K562 (cell line): ENCODE results near the gene SERPINB4. TPM values are rescaled to one million over a fixed set of nuclear protein-coding genes. Genes with fewer than 3 reads are reported as not detected.

Experiments
- ATAC-seq: fragments of 200-7000 bp; cut with Tn5 transposase; 3 replicates; pipeline ENCODE4 v1.9.1; 2020; ENCODE audit warnings: moderate library complexity
- BruUV-seq: library from RNA; stranded (reverse); fragments of 400-500 nt; replicated peaks from 2 replicates; lab custom pipeline; 2021; lab: Mats Ljungman, UMichigan
- CTCF ChIA-PET: fragments of 300-600 bp; formaldehyde crosslinking; extraction: SDS; loops from one replicate; lab custom pipeline; 2021; ENCODE audit warnings: low intra/inter-chr PET ratio; lab: Yijun Ruan, JAX
- POLR2A ChIA-PET: fragments of 300-600, 350-650 bp; sonication (Branson Sonifier 250); formaldehyde crosslinking; extraction: SDS; loops from one replicate; lab custom pipeline; 2021; ENCODE audit warnings: antibody characterized with exemption, inconsistent platforms; lab: Yijun Ruan, JAX
- DNase-seq, 4 experiments: peaks; one replicate each; pipeline versions ENCODE4 v3.0.0 to v3.0.0-alpha.2; 2011 to 2018; ENCODE audit warnings: low spot score in 3 of 4, mixed read lengths in 3 of 4; ENCODE audit errors: extremely low read depth in 1 of 4
- FAIRE-seq: peaks from 2 replicates; lab custom pipeline; 2011; peaks lifted over from hg19 to GRCh38; lab: Jason Lieb, UNC
- H2AFZ ChIP-seq: 2 replicates; pipeline ENCODE4 v1.6.0; 2011; ENCODE audit warnings: low read depth, low read length, control low read depth, inconsistent platforms
- H3K27ac ChIP-seq: fragments of 200-600 bp; 3 replicates; pipeline ENCODE4 v1.8.0; 2011; ENCODE audit warnings: low read depth, mild to moderate bottlenecking, control low read depth, inconsistent platforms, low read length, moderate library complexity, mixed read lengths; ENCODE audit errors: extremely low read depth
- H3K27me3 ChIP-seq, 2 experiments: fragments of 300-600 bp in 1 of 2; 2 replicates in 1 of 2; 3 replicates in 1 of 2; pipeline versions ENCODE4 v1.6.0 to v1.8.0; 2011; ENCODE audit warnings: inconsistent platforms in 2 of 2, low read length in 2 of 2, mild to moderate bottlenecking in 1 of 2, mixed read lengths in 1 of 2, moderate library complexity in 1 of 2; ENCODE audit not compliant: control insufficient read depth in 2 of 2, insufficient read depth in 2 of 2
- H3K36me3 ChIP-seq: fragments of 300-600 bp; 3 replicates; pipeline ENCODE4 v1.8.0; 2011; ENCODE audit warnings: mild to moderate bottlenecking, low read length, inconsistent platforms; ENCODE audit not compliant: control insufficient read depth, insufficient read depth
- H3K4me1 ChIP-seq, 2 experiments: fragments of 200-600 bp in 1 of 2; replicated peaks in 1 of 2; 2 replicates in 1 of 2; 3 replicates in 1 of 2; pipeline versions ENCODE4 v1.5.1 to v1.8.0; 2011; ENCODE audit warnings: inconsistent platforms in 2 of 2, low read length in 2 of 2, mild to moderate bottlenecking in 1 of 2, mixed read lengths in 1 of 2, moderate library complexity in 1 of 2; ENCODE audit not compliant: control insufficient read depth in 2 of 2, insufficient read depth in 2 of 2
- H3K4me2 ChIP-seq: 2 replicates; pipeline ENCODE4 v1.6.1; 2011; ENCODE audit warnings: low read length, control low read depth, inconsistent platforms, mixed read lengths; ENCODE audit not compliant: insufficient read depth
- H3K4me3 ChIP-seq: fragments of 200-600 bp; sonication (generic), shearing (Covaris generic); 2 replicates; pipeline ENCODE4 v1.5.1; 2016; ENCODE audit warnings: control low read depth, inconsistent platforms
- H3K79me2 ChIP-seq: fragments of 200-600 bp; 3 replicates; pipeline ENCODE4 v1.8.0; 2011; ENCODE audit warnings: low read length, inconsistent platforms; ENCODE audit not compliant: control insufficient read depth, insufficient read depth
- H3K9ac ChIP-seq, 2 experiments: 2 replicates each; pipeline versions ENCODE4 v1.6.0 to v1.6.1; 2011; ENCODE audit warnings: low read depth in 2 of 2, low read length in 2 of 2, control low read depth in 1 of 2, inconsistent platforms in 1 of 2, mild to moderate bottlenecking in 1 of 2, mixed read lengths in 1 of 2; ENCODE audit not compliant: insufficient read depth in 1 of 2
- H3K9me1 ChIP-seq: one replicate; pipeline ENCODE4 v1.6.0; 2011; ENCODE audit warnings: inconsistent platforms, mild to moderate bottlenecking, low read length, moderate library complexity; ENCODE audit not compliant: control insufficient read depth, insufficient read depth
- H3K9me3 ChIP-seq: replicated peaks from 2 replicates; pipeline ENCODE4 v1.5.1; 2011; ENCODE audit warnings: low read depth, low read length, inconsistent platforms; ENCODE audit not compliant: control insufficient read depth, insufficient read depth
- H4K20me1 ChIP-seq: replicated peaks from 2 replicates; pipeline ENCODE4 v1.6.1; 2011; ENCODE audit warnings: low read length, inconsistent platforms, mixed read lengths; ENCODE audit not compliant: control insufficient read depth, insufficient read depth
- BRF1 ChIP-seq: IDR thresholded peaks from 3 replicates; pipeline ENCODE4 v1.6.1; 2011; ENCODE audit warnings: borderline replicate concordance, mild to moderate bottlenecking; ENCODE audit not compliant: insufficient read length; ENCODE audit errors: extremely low read depth
- CSDE1 ChIP-seq, 2 experiments: fragments of 450-650 bp; IDR thresholded peaks; 2 replicates each; pipeline ENCODE4 v1.6.1; 2016; ENCODE audit warnings: mild to moderate bottlenecking in 1 of 2
- E2F6 ChIP-seq, 2 experiments: IDR thresholded peaks; 2 replicates each; pipeline ENCODE4 v1.6.1; 2011; ENCODE audit warnings: borderline replicate concordance in 1 of 2, control low read depth in 1 of 2, low read depth in 1 of 2, low read length in 1 of 2, mild to moderate bottlenecking in 1 of 2, mixed read lengths in 1 of 2, moderate library complexity in 1 of 2; ENCODE audit not compliant: insufficient read depth in 1 of 2, insufficient read length in 1 of 2, poor library complexity in 1 of 2, severe bottlenecking in 1 of 2; ENCODE audit errors: extremely low read depth in 1 of 2
- GTF2F1 ChIP-seq: IDR thresholded peaks from 2 replicates; pipeline ENCODE4 v1.6.1; 2011; ENCODE audit warnings: low read depth, low read length, improper control_type of control experiment
- HMG20B ChIP-seq: fragments of 250-450 bp; sonication (Bioruptor Pico); IDR thresholded peaks from 2 replicates; pipeline ENCODE4 v1.5.0; 2021; ENCODE audit warnings: mild to moderate bottlenecking
- KLF6 ChIP-seq: fragments of 250-450 bp; sonication (Bioruptor Pico); IDR thresholded peaks from 2 replicates; pipeline ENCODE4 v1.4.0; 2020; ENCODE audit warnings: mild to moderate bottlenecking, moderate library complexity, borderline replicate concordance
- MBD2 ChIP-seq: sonication (generic); IDR thresholded peaks from 2 replicates; pipeline ENCODE4 v1.6.1; 2016; ENCODE audit warnings: low read depth, borderline replicate concordance
- PHF8 ChIP-seq: fragments of 200-600 bp; sonication (generic); IDR thresholded peaks from 2 replicates; pipeline ENCODE4 v1.6.1; 2012; ENCODE audit warnings: mixed run types, mild to moderate bottlenecking, inconsistent platforms, low read length, moderate library complexity, borderline replicate concordance
- RBM15 ChIP-seq: fragments of 200-400 bp; formaldehyde crosslinking; IDR thresholded peaks from 2 replicates; pipeline ENCODE4 v1.6.1; 2018; ENCODE audit warnings: mild to moderate bottlenecking, low read length, moderate library complexity; ENCODE audit not compliant: insufficient read depth
- RFX1 ChIP-seq: fragments of 450-650 bp; IDR thresholded peaks from 2 replicates; pipeline ENCODE4 v1.6.1; 2016; ENCODE audit warnings: mild to moderate bottlenecking, moderate library complexity
- SIX5 ChIP-seq, 2 experiments: IDR thresholded peaks; 2 replicates each; pipeline ENCODE4 v1.6.1; 2011; ENCODE audit warnings: low read length in 2 of 2, borderline replicate concordance in 1 of 2, low read depth in 1 of 2, mild to moderate bottlenecking in 1 of 2, moderate library complexity in 1 of 2; ENCODE audit not compliant: insufficient read depth in 1 of 2
- SMAD3 ChIP-seq: fragments of 450-650 bp; formaldehyde crosslinking; conservative IDR thresholded peaks from 2 replicates; pipeline ENCODE4 v1.4.0; 2020; ENCODE audit warnings: mild to moderate bottlenecking
- SPI1 ChIP-seq: IDR thresholded peaks from 2 replicates; pipeline ENCODE4 v1.6.1; 2011; ENCODE audit warnings: low read depth, low read length, control low read depth, borderline replicate concordance
- TOE1 ChIP-seq, 2 experiments: fragments of 450-650 bp in 1 of 2; sonication (generic) in 1 of 2; formaldehyde crosslinking in 1 of 2; IDR thresholded peaks; 2 replicates each; pipeline versions ENCODE4 v1.7.1 to v1.8.0; 2016 to 2022; ENCODE audit warnings: borderline replicate concordance in 2 of 2, mild to moderate bottlenecking in 2 of 2, antibody characterized with exemption in 1 of 2, inconsistent platforms in 1 of 2, low read depth in 1 of 2, missing genetic modification reagents in 1 of 2, moderate library complexity in 1 of 2
- ZNF217 ChIP-seq: sonication (generic); formaldehyde crosslinking; IDR thresholded peaks from 2 replicates; pipeline ENCODE4 v1.8.0; 2022; ENCODE audit warnings: mild to moderate bottlenecking, missing genetic modification reagents
- ZNF263 ChIP-seq: sonication (generic); formaldehyde crosslinking; IDR thresholded peaks from 2 replicates; pipeline ENCODE4 v1.8.0; 2022; ENCODE audit warnings: mild to moderate bottlenecking, missing genetic modification reagents, borderline replicate concordance
- ZNF699 ChIP-seq: fragments of 250-450 bp; sonication (Bioruptor Pico); IDR thresholded peaks from 2 replicates; pipeline ENCODE4 v1.8.0; 2021; ENCODE audit warnings: mild to moderate bottlenecking, moderate library complexity; ENCODE audit not compliant: insufficient replicate concordance
- ZNF717 ChIP-seq: fragments of 250-450 bp; sonication (Bioruptor Pico); IDR thresholded peaks from 2 replicates; pipeline ENCODE4 v1.5.0; 2021
- ZNF830 ChIP-seq: fragments of 250-450 bp; sonication (Bioruptor Pico); IDR thresholded peaks from 2 replicates; pipeline ENCODE4 v1.5.0; 2021; ENCODE audit warnings: mild to moderate bottlenecking
- whole genome bisulfite sequencing: fragments of 100-300 bp; shearing (Covaris generic); methylation state at CpG from one replicate; pipeline ENCODE4 v1.1.6; 2016; ENCODE audit warnings: low coverage, mixed read lengths; ENCODE audit not compliant: insufficient coverage; ENCODE audit errors: missing lambda C conversion rate; 5-methylcytosine and 5-hydroxymethylcytosine counted together
- in situ Hi-C: fragments of 300-500 bp; cut with MboI; formaldehyde crosslinking; loops from 4 replicates; pipeline ENCODE4 v1.15.0; 2018; ENCODE audit warnings: inconsistent platforms, mixed read lengths
- intact Hi-C: fragments of 100-400 bp; cut with micrococcal nuclease; formaldehyde crosslinking; loops from 2 replicates; pipeline ENCODE4 v1.14.2; 2022
- polyA plus RNA-seq, 8 experiments: library from polyadenylated mRNA; depleted of rRNA in 4 of 8; stranded (reverse) in 5 of 8; unstranded in 3 of 8; fragments of >200 nt; fragmentation: Nextera tagmentation in 2 of 8; fragmentation: Illumina TruSeq in 1 of 8; extraction: Ambion mirVana in 2 of 8; extraction: Trizol in 1 of 8; gene quantifications; 2 replicates each; pipeline versions ENCODE4 v1.2.1 to v1.2.3, GENCODE V29; 2011 to 2014; ENCODE audit warnings: inconsistent platforms in 1 of 8, missing spikeins in 1 of 8
- total RNA-seq, 7 experiments: library from RNA; depleted of rRNA in 6 of 7; stranded (reverse); fragments of >200 nt in 6 of 7; fragmentation: Illumina TruSeq in 2 of 7; extraction: Trizol in 2 of 7; gene quantifications; 2 replicates each; pipeline versions ENCODE4 v1.2.1 to v1.2.3, GENCODE V29; 2011 to 2021; ENCODE audit warnings: low replicate concordance in 1 of 7
- TF ChIP-seq, protein P1 (sequence below): fragments of 450-650 bp; IDR thresholded peaks from 2 replicates; pipeline ENCODE4 v1.6.1; 2017; ENCODE audit warnings: mild to moderate bottlenecking, moderate library complexity

The SERPINB4 gene
- total and polyA plus RNA-seq, 9 of the 15 experiments (the other 6 are each of a cell fraction or from before 2014, with no cell fraction given), result not detected

DNA sequence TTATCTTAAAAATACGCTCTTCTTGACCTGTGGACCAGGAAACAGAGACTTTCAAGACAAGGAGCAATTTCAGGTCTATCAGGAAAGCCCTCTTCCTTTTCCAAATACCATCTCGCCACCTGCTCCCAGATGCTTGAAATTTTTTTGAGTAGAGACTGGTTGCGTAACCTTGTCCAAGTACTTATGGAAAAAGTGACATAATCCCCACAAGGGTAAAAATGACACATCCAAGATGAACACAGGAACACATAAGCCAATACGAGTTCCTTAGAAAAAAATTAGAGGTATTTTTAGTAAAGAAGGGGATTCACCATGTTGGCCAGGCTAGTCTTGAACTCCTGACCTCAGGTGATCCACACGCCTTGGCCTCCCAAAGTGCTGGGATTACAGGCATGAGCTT is 55.1 kb downstream of the SERPINB4 start:
- no peaks in the 10 kb centered on the region for H3K9me1 ChIP-seq
- H3K4me2 ChIP-seq, result no peak overlapping the region
- no peaks in the 10 kb centered on the region for H3K27me3 ChIP-seq
- H3K79me2 ChIP-seq, result no peaks in the 10 kb centered on the region
- no peaks in the 10 kb centered on the region for H3K36me3 ChIP-seq
- TF ChIP-seq RFX1 (no peak), GTF2F1 (no peak), RBM15 (no peak), ZNF699 (CRISPR knock-in tag) (no peak), PHF8 (no peak), TOE1 (IDR thresholded peaks at IDR 0.05; ENCODE audit: borderline replicate concordance) (no peak), TOE1 (CRISPR knock-in tag; IDR thresholded peaks at IDR 0.05; ENCODE audit: borderline replicate concordance, low read depth) (no peak), ZNF717 (CRISPR knock-in tag) (no peak), HMG20B (CRISPR knock-in tag) (no peak), E2F6 (IDR thresholded peaks at IDR 0.05; ENCODE audit: borderline replicate concordance in 1 of 2, extremely low read depth in 1 of 2, insufficient read depth in 1 of 2, insufficient read length in 1 of 2, low read depth in 1 of 2, low read length in 1 of 2, poor library complexity in 1 of 2, severe bottlenecking in 1 of 2) (no peak), SMAD3 (CRISPR knock-in tag) (no peak), CSDE1 (IDR thresholded peaks at IDR 0.05) (no peak), SIX5 (IDR thresholded peaks at IDR 0.05; ENCODE audit: borderline replicate concordance in 1 of 2, insufficient read depth in 1 of 2, low read depth in 1 of 2, low read length in 2 of 2) (no peak), SPI1 (no peak), MBD2 (no peak), ZNF217 (no peak), ZNF830 (CRISPR knock-in tag) (no peak), ZNF263 (CRISPR knock-in tag) (no peak), BRF1 (no peak), KLF6 (CRISPR knock-in tag) (no peak)
- TF ChIP-seq, protein P1, sequence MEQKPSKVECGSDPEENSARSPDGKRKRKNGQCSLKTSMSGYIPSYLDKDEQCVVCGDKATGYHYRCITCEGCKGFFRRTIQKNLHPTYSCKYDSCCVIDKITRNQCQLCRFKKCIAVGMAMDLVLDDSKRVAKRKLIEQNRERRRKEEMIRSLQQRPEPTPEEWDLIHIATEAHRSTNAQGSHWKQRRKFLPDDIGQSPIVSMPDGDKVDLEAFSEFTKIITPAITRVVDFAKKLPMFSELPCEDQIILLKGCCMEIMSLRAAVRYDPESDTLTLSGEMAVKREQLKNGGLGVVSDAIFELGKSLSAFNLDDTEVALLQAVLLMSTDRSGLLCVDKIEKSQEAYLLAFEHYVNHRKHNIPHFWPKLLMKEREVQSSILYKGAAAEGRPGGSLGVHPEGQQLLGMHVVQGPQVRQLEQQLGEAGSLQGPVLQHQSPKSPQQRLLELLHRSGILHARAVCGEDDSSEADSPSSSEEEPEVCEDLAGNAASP, result no peak
- FAIRE-seq, result no peak
- no TSS peak for BruUV-seq
- H4K20me1 ChIP-seq, result no peaks in the 10 kb centered on the region
- intact Hi-C loops, result no loop called here
- no peak overlapping the region for H3K9ac ChIP-seq
- DNase-seq, result no peak
- no peak for ATAC-seq
- no peak overlapping the region for H2AFZ ChIP-seq
- no peak overlapping the region for H3K4me3 ChIP-seq
- CTCF ChIA-PET, result no interaction called here
- H3K4me1 ChIP-seq, result no peaks in the 10 kb centered on the region
- 0% methylated on average over 3 of the region's 5 CpGs for WGBS
- POLR2A ChIA-PET, result no interaction called here
- in situ Hi-C loops, result no loop called here
- no peak overlapping the region for H3K27ac ChIP-seq
- no peaks in the 10 kb centered on the region for H3K9me3 ChIP-seq
